AG04449 (cell line): ENCODE data around the gene CENPE.
"Not testable (repeated sequence)": the region's sequence is repeated elsewhere in the genome, so short reads cannot be mapped to it uniquely, and the experiment has no call there.

Experiments
- CTCF ChIA-PET: fragments of 350-600 bp; formaldehyde crosslinking; extraction: SDS; loops from one replicate; lab custom pipeline; 2021; ENCODE audit warnings: antibody characterized with exemption; lab: Yijun Ruan, JAX
- POLR2A ChIA-PET: fragments of 400-600, 350-600 bp; formaldehyde crosslinking; extraction: SDS; loops from one replicate; lab custom pipeline; 2020; ENCODE audit warnings: antibody characterized with exemption, inconsistent platforms; lab: Yijun Ruan, JAX
- DNase-seq: peaks from one replicate; pipeline ENCODE4 v3.0.0-alpha.2; 2010; ENCODE audit warnings: low read depth, low spot score
- H3K4me3 ChIP-seq: 2 replicates; pipeline ENCODE4 v1.5.1; 2011; ENCODE audit warnings: low read depth, mild to moderate bottlenecking, control low read depth, low read length
- CTCF ChIP-seq: IDR thresholded peaks from one replicate; pipeline ENCODE4 v1.5.1; 2011; ENCODE audit warnings: mild to moderate bottlenecking, moderate library complexity, low read length, control low read depth, inconsistent platforms; ENCODE audit not compliant: insufficient read depth; ENCODE audit errors: missing control alignments

Gene CENPE

GRCh38 chr4:103198111-103198765, at the start of gene CENPE:
Gene CENPE (minus strand): TSS chr4:103198343. CDS start chr4:103198319, 24 bp downstream.
- H3K4me3 ChIP-seq: peak within 1 kb of the TSS; percentile 83
- ChIA-PET CTCF (no interaction called here), POLR2A (no interaction called here)
- DNase-seq: peak; percentile 21
- no peak for TF ChIP-seq CTCF

GRCh38 chr4:103244251-103244650, 46.1 kb upstream of the CENPE start:
- CTCF ChIA-PET: no interaction called here
- POLR2A ChIA-PET: no interaction called here
- no peak for TF ChIP-seq CTCF
- DNase-seq: no peak
- no peak overlapping the region for H3K4me3 ChIP-seq

GRCh38 chr4:103230938-103231337, 32.8 kb upstream of the CENPE start:
- H3K4me3 ChIP-seq, DNase-seq, POLR2A ChIA-PET, CTCF ChIA-PET: not testable (repeated sequence)

GRCh38 chr4:103223556-103223955, 25.4 kb upstream of the CENPE start:
- POLR2A ChIA-PET, H3K4me3 ChIP-seq, CTCF ChIA-PET, DNase-seq: not testable (repeated sequence)

- DNase-seq: no peak
- no peak overlapping the region for H3K4me3 ChIP-seq
- ChIA-PET CTCF (no interaction called here), POLR2A (no interaction called here)
- TF ChIP-seq CTCF: no peak
Measured at GRCh38 chr4:103207673-103208072, 9.5 kb upstream of the CENPE start.

GRCh38 chr4:103204111-103204510, 6.0 kb upstream of the CENPE start:
- TF ChIP-seq CTCF: peak; percentile 24
- no peak overlapping the region for H3K4me3 ChIP-seq
- no peak for DNase-seq
- ChIA-PET CTCF (interaction anchor here (1.6 kb wide), 1 partner anchor 714 kb away, joined by 4 read pairs; no protein-coding TSS in a partner anchor), POLR2A (no interaction called here)

- TF ChIP-seq CTCF: no peak
- DNase-seq: no peak
- POLR2A ChIA-PET: no interaction called here
- CTCF ChIA-PET: no interaction called here
- H3K4me3 ChIP-seq: no peak overlapping the region
Measured at GRCh38 chr4:103201724-103202123, 3.6 kb upstream of the CENPE start.
